Subcutaneous abdominal adipose tissue (tissue), 5 donors: Measurements from ENCODE around the gene HSD11B1L.
A peak's percentile ranks its signal among the peaks of the same experiment; 100 is the strongest.
"Not testable (repeated sequence)": the region's sequence is repeated elsewhere in the genome, so short reads cannot be mapped to it uniquely, and the experiment has no call there.

Source experiments
- H3K27ac ChIP-seq: one replicate; pipeline ENCODE4 v1.7.0; 2013; ENCODE audit warnings: low read depth, mild to moderate bottlenecking, inconsistent platforms, low read length, moderate library complexity
- H3K27me3 ChIP-seq, 5 donors: one replicate each; pipeline ENCODE4 v1.7.0; 2013; ENCODE audit warnings: low read length in 5 of 5, inconsistent platforms in 1 of 5; ENCODE audit not compliant: control insufficient read depth in 5 of 5, insufficient read depth in 4 of 5
- H3K36me3 ChIP-seq, 5 donors: one replicate each; pipeline ENCODE4 v1.7.0; 2013; ENCODE audit warnings: low read length in 5 of 5; ENCODE audit not compliant: control insufficient read depth in 5 of 5, insufficient read depth in 5 of 5
- H3K4me1 ChIP-seq, 5 donors: one replicate each; pipeline ENCODE4 v1.7.0; 2013; ENCODE audit warnings: low read length in 5 of 5, mild to moderate bottlenecking in 3 of 5, moderate library complexity in 1 of 5; ENCODE audit not compliant: control insufficient read depth in 5 of 5, insufficient read depth in 5 of 5
- H3K4me3 ChIP-seq, 5 donors: one replicate each; pipeline ENCODE4 v1.7.0; 2013; ENCODE audit warnings: low read length in 5 of 5, low read depth in 1 of 5
- H3K9ac ChIP-seq, 5 donors: one replicate each; pipeline ENCODE4 v1.7.0; 2013; ENCODE audit warnings: low read length in 5 of 5, mild to moderate bottlenecking in 4 of 5, moderate library complexity in 3 of 5
- H3K9me3 ChIP-seq, 5 donors: one replicate each; pipeline ENCODE4 v1.7.0; 2013; ENCODE audit warnings: low read length in 5 of 5; ENCODE audit not compliant: control insufficient read depth in 5 of 5
- donor health status: healthy.
- donor health status: healthy.
- donor health status: healthy.
- donor health status: healthy.
- donor health status: healthy.

Gene HSD11B1L

GRCh38 chr19:5719961-5720790, 39.3 kb downstream of the HSD11B1L start, which contains the start of the genes CATSPERD and LONP1:
Gene CATSPERD (plus strand): TSS chr19:5720637. CDS start chr19:5720738, 101 bp downstream.
Gene LONP1 (minus strand): TSS chr19:5720146. CDS start chr19:5720132, 14 bp downstream.
- H3K27ac ChIP-seq, result peak within 1 kb of the TSS; percentile 92
- peaks cover 4 to 26% (median 24%) of the 10 kb centered on the region in 5 donors for H3K4me1 ChIP-seq
- peak within 1 kb of the TSS; percentile 75 to 95 (median 93) for H3K9ac ChIP-seq
- peaks cover 0 to 7% (median 5%) of the 10 kb centered on the region in 5 donors for H3K36me3 ChIP-seq
- no peaks in the 10 kb centered on the region for H3K9me3 ChIP-seq
- H3K27me3 ChIP-seq, result no peaks in the 10 kb centered on the region
- peak within 1 kb of the TSS; percentile 88 to 96 (median 92) for H3K4me3 ChIP-seq

- no peak overlapping the region for H3K4me3 ChIP-seq
- no peak overlapping the region for H3K27ac ChIP-seq
- no peaks in the 10 kb centered on the region for H3K4me1 ChIP-seq
- H3K36me3 ChIP-seq, result no peaks in the 10 kb centered on the region
- no peak overlapping the region for H3K9ac ChIP-seq
- peaks cover 0 to 8% (median 2%) of the 10 kb centered on the region in 5 donors for H3K9me3 ChIP-seq
- peaks cover 0 to 5% (median 0%) of the 10 kb centered on the region in 5 donors for H3K27me3 ChIP-seq
Observed at GRCh38 chr19:5727453-5728050, 46.7 kb downstream of the HSD11B1L start.

GRCh38 chr19:5733172-5733571, 52.3 kb downstream of the HSD11B1L start:
- H3K27ac ChIP-seq, H3K27me3 ChIP-seq, H3K4me1 ChIP-seq, H3K36me3 ChIP-seq, H3K4me3 ChIP-seq, H3K9me3 ChIP-seq, H3K9ac ChIP-seq: not testable (repeated sequence)
